Mucosa of stomach (tissue), 1 donor: Measurements from ENCODE around the gene ZFHX3.

Source experiments
- H3K27me3 ChIP-seq: one replicate; pipeline ENCODE4 v1.7.0; 2013; ENCODE audit warnings: mild to moderate bottlenecking, low read length; ENCODE audit not compliant: control insufficient read depth, insufficient read depth
- H3K36me3 ChIP-seq: one replicate; pipeline ENCODE4 v1.7.0; 2013; ENCODE audit warnings: low read length; ENCODE audit not compliant: control insufficient read depth, insufficient read depth
- H3K4me1 ChIP-seq: one replicate; pipeline ENCODE4 v1.7.0; 2013; ENCODE audit warnings: mild to moderate bottlenecking, low read length; ENCODE audit not compliant: control insufficient read depth, insufficient read depth
- H3K4me3 ChIP-seq: one replicate; pipeline ENCODE4 v1.7.0; 2013; ENCODE audit warnings: low read length
- H3K9ac ChIP-seq: one replicate; pipeline ENCODE4 v1.7.0; 2013; ENCODE audit warnings: mild to moderate bottlenecking, low read length, moderate library complexity
- H3K9me3 ChIP-seq: one replicate; pipeline ENCODE4 v1.7.0; 2013; ENCODE audit warnings: mild to moderate bottlenecking, low read length, moderate library complexity; ENCODE audit not compliant: control insufficient read depth
- donor health status: Pancreatic carcinoma.

The ZFHX3 gene

GRCh38 chr16:72962347-72962746, 85.6 kb downstream of the ZFHX3 start:
- Histone ChIP-seq H3K9ac (no peak overlapping the region), H3K27me3 (no peaks in the 10 kb centered on the region), H3K4me1 (no peaks in the 10 kb centered on the region)

GRCh38 chr16:72961863-72962262, 86.1 kb downstream of the ZFHX3 start:
- no peaks in the 10 kb centered on the region for H3K4me1 ChIP-seq
- H3K9me3 ChIP-seq: no peaks in the 10 kb centered on the region
- H3K9ac ChIP-seq: no peak overlapping the region
- H3K36me3 ChIP-seq: no peaks in the 10 kb centered on the region
- no peaks in the 10 kb centered on the region for H3K27me3 ChIP-seq
- no peak overlapping the region for H3K4me3 ChIP-seq

More at GRCh38 chr16:72962347-72962746, 85.6 kb downstream of the ZFHX3 start:
- H3K9me3 ChIP-seq: no peaks in the 10 kb centered on the region
- H3K4me3 ChIP-seq: no peak overlapping the region
- H3K36me3 ChIP-seq: no peaks in the 10 kb centered on the region

GRCh38 chr16:72961115-72961832, 86.7 kb downstream of the ZFHX3 start:
- Histone ChIP-seq H3K4me3 (no peak overlapping the region), H3K9ac (no peak overlapping the region)

GRCh38 chr16:72960101-72960500, 87.8 kb downstream of the ZFHX3 start:
- Histone ChIP-seq H3K36me3 (no peaks in the 10 kb centered on the region), H3K4me1 (no peaks in the 10 kb centered on the region), H3K9me3 (no peaks in the 10 kb centered on the region), H3K27me3 (no peaks in the 10 kb centered on the region), H3K4me3 (no peak overlapping the region), H3K9ac (no peak overlapping the region)

More at GRCh38 chr16:72961115-72961832, 86.7 kb downstream of the ZFHX3 start:
- Histone ChIP-seq H3K36me3 (no peaks in the 10 kb centered on the region), H3K9me3 (no peaks in the 10 kb centered on the region), H3K27me3 (no peaks in the 10 kb centered on the region), H3K4me1 (no peaks in the 10 kb centered on the region)

GRCh38 chr16:72959301-72959996, 88.5 kb downstream of the ZFHX3 start:
- Histone ChIP-seq H3K36me3 (no peaks in the 10 kb centered on the region), H3K4me1 (no peaks in the 10 kb centered on the region), H3K9ac (no peak overlapping the region), H3K27me3 (no peaks in the 10 kb centered on the region), H3K4me3 (no peak overlapping the region), H3K9me3 (no peaks in the 10 kb centered on the region)

- Histone ChIP-seq H3K9ac (no peak overlapping the region), H3K4me1 (no peaks in the 10 kb centered on the region)
Measured at GRCh38 chr16:72958522-72959076, 89.3 kb downstream of the ZFHX3 start.

GRCh38 chr16:72957303-72958277, 90.3 kb downstream of the ZFHX3 start:
- no peak overlapping the region for H3K4me3 ChIP-seq
- no peaks in the 10 kb centered on the region for H3K27me3 ChIP-seq
- H3K9me3 ChIP-seq: no peaks in the 10 kb centered on the region
- H3K4me1 ChIP-seq: no peaks in the 10 kb centered on the region
- no peak overlapping the region for H3K9ac ChIP-seq
- no peaks in the 10 kb centered on the region for H3K36me3 ChIP-seq

More at GRCh38 chr16:72958522-72959076, 89.3 kb downstream of the ZFHX3 start:
- Histone ChIP-seq H3K9me3 (no peaks in the 10 kb centered on the region), H3K4me3 (no peak overlapping the region), H3K27me3 (no peaks in the 10 kb centered on the region), H3K36me3 (no peaks in the 10 kb centered on the region)

GRCh38 chr16:72956124-72957064, 91.5 kb downstream of the ZFHX3 start:
- Histone ChIP-seq H3K9ac (no peak overlapping the region), H3K9me3 (no peaks in the 10 kb centered on the region), H3K27me3 (no peaks in the 10 kb centered on the region), H3K36me3 (no peaks in the 10 kb centered on the region), H3K4me3 (no peak overlapping the region), H3K4me1 (no peaks in the 10 kb centered on the region)

GRCh38 chr16:72952811-72953271, 95.1 kb downstream of the ZFHX3 start:
- H3K4me1 ChIP-seq: no peaks in the 10 kb centered on the region
- no peak overlapping the region for H3K9ac ChIP-seq
- peaks cover 4% of the 10 kb centered on the region for H3K36me3 ChIP-seq
- no peaks in the 10 kb centered on the region for H3K9me3 ChIP-seq
- H3K27me3 ChIP-seq: no peaks in the 10 kb centered on the region
- no peak overlapping the region for H3K4me3 ChIP-seq

GRCh38 chr16:72952404-72952803, 95.5 kb downstream of the ZFHX3 start:
- H3K9ac ChIP-seq: no peak overlapping the region
- no peaks in the 10 kb centered on the region for H3K4me1 ChIP-seq
- no peak overlapping the region for H3K4me3 ChIP-seq
- H3K36me3 ChIP-seq: peaks cover 4% of the 10 kb centered on the region
- no peaks in the 10 kb centered on the region for H3K27me3 ChIP-seq
- H3K9me3 ChIP-seq: no peaks in the 10 kb centered on the region

GRCh38 chr16:72951916-72952315, 96.0 kb downstream of the ZFHX3 start:
- H3K4me1 ChIP-seq: peaks cover 4% of the 10 kb centered on the region
- no peak overlapping the region for H3K9ac ChIP-seq
- H3K36me3 ChIP-seq: peaks cover 4% of the 10 kb centered on the region
- H3K4me3 ChIP-seq: no peak overlapping the region
- no peaks in the 10 kb centered on the region for H3K9me3 ChIP-seq
- H3K27me3 ChIP-seq: no peaks in the 10 kb centered on the region
